ENCODE results near the gene MAP1LC3B2. TPM values are rescaled to one million over a fixed set of nuclear protein-coding genes. Genes with fewer than 3 reads are reported as not detected.

Gene MAP1LC3B2
- total RNA-seq, 2 experiments from 2014 or later = not detected

DNA sequence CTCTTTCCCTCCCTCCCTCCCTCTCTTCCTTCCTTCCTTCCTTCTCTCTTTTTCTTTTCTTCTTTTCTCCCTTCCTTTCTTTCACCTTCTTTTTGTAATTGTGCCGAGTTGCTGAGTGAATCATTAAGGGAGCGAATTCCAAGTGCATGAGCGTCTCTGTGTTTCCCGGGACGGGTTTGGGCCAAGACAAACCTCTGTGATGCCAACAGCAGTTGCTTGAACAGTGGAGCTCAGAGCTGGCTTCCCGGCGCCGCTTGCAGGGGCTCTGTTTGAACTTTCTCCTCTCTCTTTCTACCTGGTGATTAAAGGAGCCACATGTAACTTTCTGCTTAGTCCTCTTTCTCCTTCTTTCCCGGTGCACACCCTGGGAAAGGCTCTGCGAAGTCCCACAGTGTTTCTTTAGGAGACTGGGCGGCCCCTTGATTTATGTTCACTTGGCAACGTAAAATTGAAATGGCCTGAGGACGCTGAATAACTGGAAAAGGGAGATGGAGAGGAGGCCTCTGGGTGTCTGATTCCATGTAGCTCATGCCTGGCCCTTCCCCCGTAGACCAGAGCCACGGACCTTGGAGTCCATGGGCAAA is 33.7 kb upstream of the MAP1LC3B2 start:
- ChIA-PET POLR2A (interaction anchor here (0.7 kb wide), 1 partner anchor 9 kb away, joined by 4 read pairs; no protein-coding TSS in a partner anchor), CTCF (ENCODE audit: unreplicated experiment) (no interaction called here)
- Histone ChIP-seq H2AFZ (ENCODE audit: low read length) (no peak overlapping the region), H4K20me1 (ENCODE audit: insufficient read depth, low read length) (no peaks in the 10 kb centered on the region), H3K36me3 (ENCODE audit: insufficient read depth, low read length) (no peaks in the 10 kb centered on the region), H3K4me3 (ENCODE audit: low read depth, low read length, poor library complexity, severe bottlenecking) (no peak overlapping the region), H3K79me2 (ENCODE audit: insufficient read depth, low read depth, low read length) (no peaks in the 10 kb centered on the region), H3K9me2 (ENCODE audit: insufficient read depth, low read length) (no peaks in the 10 kb centered on the region), H3K4me2 (ENCODE audit: low read length) (no peak overlapping the region), H3K4me1 (ENCODE audit: insufficient read depth, low read length, poor library complexity, severe bottlenecking) (no peaks in the 10 kb centered on the region), H3K27ac (ENCODE audit: low read depth, low read length, poor library complexity, severe bottlenecking) (no peak overlapping the region), H3K9me3 (ENCODE audit: low read length) (no peaks in the 10 kb centered on the region)
- no TSS peak for BruUV-seq (replicated peaks)
- intact Hi-C loops (cut with micrococcal nuclease; ENCODE audit: unreplicated experiment) = no loop called here
- no peak for DNase-seq (ENCODE audit: low spot score)
- TF ChIP-seq CTCF (conservative IDR thresholded peaks at IDR 0.05; ENCODE audit: low read length) (no peak), EZH2phosphoT487 (IDR thresholded peaks at IDR 0.05; ENCODE audit: borderline replicate concordance, low read depth, low read length) (no peak)

DNA sequence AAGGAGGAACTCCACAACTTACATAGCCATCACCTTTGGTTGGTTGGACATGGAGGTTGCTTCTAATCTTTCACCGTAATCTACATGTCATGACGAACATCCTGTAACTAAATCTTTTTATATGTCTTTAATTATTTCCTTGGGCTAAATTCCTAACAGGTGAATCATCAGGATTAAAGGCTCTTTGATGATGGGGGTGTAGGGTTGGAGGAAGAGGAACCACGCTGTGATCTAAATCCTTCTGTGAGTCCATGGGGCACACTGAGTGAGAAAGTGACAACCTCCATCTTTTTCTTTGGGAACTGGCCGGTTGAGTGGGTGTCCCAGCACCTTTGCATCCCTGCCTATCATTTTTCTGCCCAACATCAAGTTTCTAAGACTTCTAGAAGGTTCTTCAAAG is 31.1 kb upstream of the MAP1LC3B2 start:
- ChIA-PET POLR2A (interaction anchor here (0.6 kb wide), 1 partner anchor 92 kb away, joined by 3 read pairs; no protein-coding TSS in a partner anchor), CTCF (ENCODE audit: unreplicated experiment) (no interaction called here)
- BruUV-seq (replicated peaks) = no TSS peak
- Histone ChIP-seq H3K4me3 (ENCODE audit: low read depth, low read length, poor library complexity, severe bottlenecking) (no peak overlapping the region), H3K9me3 (ENCODE audit: low read length) (no peaks in the 10 kb centered on the region), H3K27ac (ENCODE audit: low read depth, low read length, poor library complexity, severe bottlenecking) (no peak overlapping the region), H3K4me2 (ENCODE audit: low read length) (no peak overlapping the region), H4K20me1 (ENCODE audit: insufficient read depth, low read length) (no peaks in the 10 kb centered on the region), H2AFZ (ENCODE audit: low read length) (no peak overlapping the region), H3K9me2 (ENCODE audit: insufficient read depth, low read length) (no peaks in the 10 kb centered on the region), H3K79me2 (ENCODE audit: insufficient read depth, low read depth, low read length) (no peaks in the 10 kb centered on the region), H3K36me3 (ENCODE audit: insufficient read depth, low read length) (no peaks in the 10 kb centered on the region), H3K4me1 (ENCODE audit: insufficient read depth, low read length, poor library complexity, severe bottlenecking) (peaks cover 6% of the 10 kb centered on the region)
- no peak for TF ChIP-seq CTCF (conservative IDR thresholded peaks at IDR 0.05; ENCODE audit: low read length)
- no peak for TF ChIP-seq EZH2phosphoT487 (IDR thresholded peaks at IDR 0.05; ENCODE audit: borderline replicate concordance, low read depth, low read length)
- intact Hi-C loops (cut with micrococcal nuclease; ENCODE audit: unreplicated experiment) = no loop called here
- no peak for DNase-seq (ENCODE audit: low spot score)

GRCh38 chr12:116528498-116528897 is 30.7 kb upstream of the MAP1LC3B2 start:
- H3K4me2 ChIP-seq (ENCODE audit: low read length) = no peak overlapping the region
- ChIA-PET CTCF (ENCODE audit: unreplicated experiment) (no interaction called here), POLR2A (interaction anchor here (0.6 kb wide), 1 partner anchor 91 kb away, joined by 3 read pairs; no protein-coding TSS in a partner anchor)
- no TSS peak for BruUV-seq (replicated peaks)
- no peaks in the 10 kb centered on the region for H3K79me2 ChIP-seq (ENCODE audit: insufficient read depth, low read depth, low read length)
- DNase-seq (ENCODE audit: low spot score) = no peak
- no peaks in the 10 kb centered on the region for H3K9me2 ChIP-seq (ENCODE audit: insufficient read depth, low read length)
- no peak overlapping the region for H3K27ac ChIP-seq (ENCODE audit: low read depth, low read length, poor library complexity, severe bottlenecking)
- H2AFZ ChIP-seq (ENCODE audit: low read length) = no peak overlapping the region
- peaks cover 8% of the 10 kb centered on the region for H3K4me1 ChIP-seq (ENCODE audit: insufficient read depth, low read length, poor library complexity, severe bottlenecking)
- H3K36me3 ChIP-seq (ENCODE audit: insufficient read depth, low read length) = no peaks in the 10 kb centered on the region
- intact Hi-C loops (cut with micrococcal nuclease; ENCODE audit: unreplicated experiment) = no loop called here
- TF ChIP-seq CTCF (conservative IDR thresholded peaks at IDR 0.05; ENCODE audit: low read length) = no peak
- no peak for TF ChIP-seq EZH2phosphoT487 (IDR thresholded peaks at IDR 0.05; ENCODE audit: borderline replicate concordance, low read depth, low read length)
- H3K4me3 ChIP-seq (ENCODE audit: low read depth, low read length, poor library complexity, severe bottlenecking) = no peak overlapping the region
- no peaks in the 10 kb centered on the region for H4K20me1 ChIP-seq (ENCODE audit: insufficient read depth, low read length)
- H3K9me3 ChIP-seq (ENCODE audit: low read length) = no peaks in the 10 kb centered on the region
